ENCODE results near the gene RPS27A.
"Not testable (repeated sequence)": the region's sequence is repeated elsewhere in the genome, so short reads cannot be mapped to it uniquely, and the experiment has no call there.

The RPS27A gene

GRCh38 chr2:55225481-55226020 lies 6.9 kb upstream of the RPS27A start:
- H3K4me1 ChIP-seq (ENCODE audit: control insufficient read depth, insufficient read depth, low read length): peaks cover 4% of the 10 kb centered on the region
- no peaks in the 10 kb centered on the region for H3K36me3 ChIP-seq (ENCODE audit: control insufficient read depth, insufficient read depth, low read length)
- H3K9me3 ChIP-seq (ENCODE audit: control insufficient read depth, insufficient read depth, low read depth, low read length): no peaks in the 10 kb centered on the region
- no peak overlapping the region for H3K27ac ChIP-seq (ENCODE audit: low read depth, low read length)
- H3K4me3 ChIP-seq (ENCODE audit: low read depth, low read length): no peak overlapping the region
- no peak overlapping the region for H3K9ac ChIP-seq (ENCODE audit: low read length)
- no peaks in the 10 kb centered on the region for H3K27me3 ChIP-seq (ENCODE audit: control insufficient read depth, insufficient read depth, low read length)

DNA sequence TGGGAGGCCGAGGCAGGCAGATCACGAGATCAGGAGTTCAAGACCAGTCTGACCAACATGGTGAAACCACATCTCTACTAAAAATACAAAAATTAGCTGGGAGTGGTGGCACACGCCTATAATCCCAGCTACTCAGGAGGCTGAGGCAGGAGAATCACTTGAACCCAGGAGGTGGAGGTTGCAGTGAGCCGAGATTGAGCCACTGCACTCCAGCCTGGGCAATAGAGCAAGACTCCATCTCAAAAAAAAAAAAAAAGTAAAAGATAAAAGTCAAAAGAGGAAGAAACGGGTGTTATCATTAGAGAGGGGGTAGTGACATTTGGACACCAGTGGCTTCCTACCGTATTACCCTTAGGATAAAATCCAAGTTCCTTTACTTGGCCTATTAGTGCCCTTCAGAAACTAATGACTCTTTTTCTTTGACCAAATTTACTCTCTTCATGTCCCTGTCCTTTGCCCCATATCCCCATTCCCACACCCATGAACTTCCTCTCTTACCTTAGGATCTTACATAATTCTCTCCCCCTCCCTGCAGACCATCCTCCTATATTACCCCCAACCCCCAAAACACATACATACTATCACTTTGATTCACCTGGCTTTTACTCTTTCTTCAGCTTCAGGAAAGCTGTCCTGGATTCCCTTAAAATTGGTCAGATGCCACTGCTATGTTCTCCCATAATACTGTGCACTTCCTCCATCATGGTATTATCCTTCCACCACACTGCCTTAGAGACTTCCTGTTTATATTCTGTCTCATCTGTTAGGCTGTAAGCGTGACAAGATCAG lies 4.9 kb upstream of the RPS27A start:
- not testable (repeated sequence) for H3K36me3 ChIP-seq (ENCODE audit: control insufficient read depth, insufficient read depth, low read length); H3K27me3 ChIP-seq (ENCODE audit: control insufficient read depth, insufficient read depth, low read length); H3K9ac ChIP-seq (ENCODE audit: low read length); H3K4me3 ChIP-seq (ENCODE audit: low read depth, low read length); H3K9me3 ChIP-seq (ENCODE audit: control insufficient read depth, insufficient read depth, low read depth, low read length); H3K4me1 ChIP-seq (ENCODE audit: control insufficient read depth, insufficient read depth, low read length); H3K27ac ChIP-seq (ENCODE audit: low read depth, low read length)

DNA sequence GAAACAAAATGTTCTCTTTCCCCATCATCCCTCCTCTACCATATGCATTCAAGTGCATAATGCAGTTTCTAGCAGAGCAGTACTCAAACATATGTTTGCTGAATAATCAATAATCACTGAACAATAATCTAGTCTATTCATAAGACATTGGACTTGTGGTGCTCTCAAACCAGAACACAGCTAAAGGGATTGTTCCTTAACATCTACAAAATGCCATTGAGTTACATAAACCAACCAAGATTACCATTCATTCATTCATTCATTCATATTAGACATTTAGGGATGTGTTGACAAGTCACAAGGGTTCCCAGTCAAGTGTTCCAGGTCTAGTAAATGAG lies 4.3 kb upstream of the RPS27A start:
- Histone ChIP-seq H3K36me3 (ENCODE audit: control insufficient read depth, insufficient read depth, low read length) (peaks cover 7% of the 10 kb centered on the region), H3K27me3 (ENCODE audit: control insufficient read depth, insufficient read depth, low read length) (no peaks in the 10 kb centered on the region), H3K27ac (ENCODE audit: low read depth, low read length) (no peak overlapping the region), H3K4me1 (ENCODE audit: control insufficient read depth, insufficient read depth, low read length) (peaks cover 6% of the 10 kb centered on the region), H3K9ac (ENCODE audit: low read length) (no peak overlapping the region), H3K9me3 (ENCODE audit: control insufficient read depth, insufficient read depth, low read depth, low read length) (no peaks in the 10 kb centered on the region), H3K4me3 (ENCODE audit: low read depth, low read length) (no peak overlapping the region)

- Histone ChIP-seq H3K27ac (ENCODE audit: low read depth, low read length) (no peak overlapping the region), H3K9ac (ENCODE audit: low read length) (no peak overlapping the region), H3K4me1 (ENCODE audit: control insufficient read depth, insufficient read depth, low read length) (peaks cover 8% of the 10 kb centered on the region), H3K9me3 (ENCODE audit: control insufficient read depth, insufficient read depth, low read depth, low read length) (no peaks in the 10 kb centered on the region), H3K27me3 (ENCODE audit: control insufficient read depth, insufficient read depth, low read length) (no peaks in the 10 kb centered on the region), H3K36me3 (ENCODE audit: control insufficient read depth, insufficient read depth, low read length) (peaks cover 17% of the 10 kb centered on the region), H3K4me3 (ENCODE audit: low read depth, low read length) (no peak overlapping the region)
These were observed 3.3 kb upstream of the RPS27A start for GRCh38 chr2:55229221-55229620.

DNA sequence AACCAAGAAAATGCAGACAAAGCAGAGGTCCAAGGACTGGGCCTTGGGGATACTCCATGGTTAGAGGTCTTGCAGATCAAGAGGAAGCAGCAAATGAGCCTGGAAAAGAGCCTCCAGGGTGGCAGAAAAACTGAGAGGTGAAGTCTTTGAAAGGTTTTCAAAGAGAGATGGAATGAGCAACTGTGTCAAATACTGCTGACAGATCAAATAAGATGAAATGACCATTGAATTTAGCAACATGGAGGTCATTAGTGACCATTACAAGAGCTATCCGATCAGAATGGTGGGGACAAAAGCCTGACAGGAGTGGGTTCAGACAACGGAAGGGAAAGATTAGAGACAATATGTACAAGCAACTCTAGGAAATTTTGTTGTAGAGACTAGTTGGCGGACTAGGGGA lies 1.9 kb upstream of the RPS27A start:
- Histone ChIP-seq H3K36me3 (ENCODE audit: control insufficient read depth, insufficient read depth, low read length) (peaks cover 30% of the 10 kb centered on the region), H3K4me3 (ENCODE audit: low read depth, low read length) (no peak overlapping the region)

GRCh38 chr2:55231546-55232083 lies 873 bp upstream of the RPS27A start:
- H3K27ac ChIP-seq (ENCODE audit: low read depth, low read length): peak overlapping the region; percentile 99
- H3K4me1 ChIP-seq (ENCODE audit: control insufficient read depth, insufficient read depth, low read length): peaks cover 8% of the 10 kb centered on the region

More for the DNA sequence above, 1.9 kb upstream of the RPS27A start:
- H3K9ac ChIP-seq (ENCODE audit: low read length): no peak overlapping the region
- no peak overlapping the region for H3K27ac ChIP-seq (ENCODE audit: low read depth, low read length)
- H3K9me3 ChIP-seq (ENCODE audit: control insufficient read depth, insufficient read depth, low read depth, low read length): no peaks in the 10 kb centered on the region
- H3K27me3 ChIP-seq (ENCODE audit: control insufficient read depth, insufficient read depth, low read length): no peaks in the 10 kb centered on the region
- peaks cover 8% of the 10 kb centered on the region for H3K4me1 ChIP-seq (ENCODE audit: control insufficient read depth, insufficient read depth, low read length)

GRCh38 chr2:55232863-55233657 lies 572 bp downstream of the RPS27A start:
- peak overlapping the region; percentile 98 for H3K9ac ChIP-seq (ENCODE audit: low read length)
- no peaks in the 10 kb centered on the region for H3K27me3 ChIP-seq (ENCODE audit: control insufficient read depth, insufficient read depth, low read length)
- H3K4me3 ChIP-seq (ENCODE audit: low read depth, low read length): peak overlapping the region; percentile 84
- peaks cover 47% of the 10 kb centered on the region for H3K36me3 ChIP-seq (ENCODE audit: control insufficient read depth, insufficient read depth, low read length)
- H3K9me3 ChIP-seq (ENCODE audit: control insufficient read depth, insufficient read depth, low read depth, low read length): no peaks in the 10 kb centered on the region
- H3K4me1 ChIP-seq (ENCODE audit: control insufficient read depth, insufficient read depth, low read length): peaks cover 8% of the 10 kb centered on the region
- H3K27ac ChIP-seq (ENCODE audit: low read depth, low read length): peak overlapping the region; percentile 99

More at GRCh38 chr2:55231546-55232083, 873 bp upstream of the RPS27A start:
- H3K9me3 ChIP-seq (ENCODE audit: control insufficient read depth, insufficient read depth, low read depth, low read length): no peaks in the 10 kb centered on the region
- peak overlapping the region; percentile 98 for H3K9ac ChIP-seq (ENCODE audit: low read length)
- peaks cover 41% of the 10 kb centered on the region for H3K36me3 ChIP-seq (ENCODE audit: control insufficient read depth, insufficient read depth, low read length)
- no peaks in the 10 kb centered on the region for H3K27me3 ChIP-seq (ENCODE audit: control insufficient read depth, insufficient read depth, low read length)
- peak overlapping the region; percentile 84 for H3K4me3 ChIP-seq (ENCODE audit: low read depth, low read length)

DNA sequence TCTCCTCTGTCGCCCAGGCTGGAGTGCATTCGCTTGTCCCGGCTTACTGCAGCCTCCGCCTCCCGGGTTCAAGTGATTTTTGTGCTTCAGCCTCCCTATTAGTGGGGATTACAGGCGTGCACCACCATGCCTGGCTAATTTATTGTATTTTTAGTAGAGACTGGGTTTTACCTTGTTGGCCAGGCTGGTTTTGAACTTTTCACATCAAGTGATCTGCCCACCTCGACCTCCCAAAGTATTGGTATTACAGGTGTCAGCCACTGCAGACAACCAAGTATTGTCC lies 1.1 kb downstream of the RPS27A start:
- Histone ChIP-seq H3K9me3 (ENCODE audit: control insufficient read depth, insufficient read depth, low read depth, low read length) (no peaks in the 10 kb centered on the region), H3K9ac (ENCODE audit: low read length) (peak overlapping the region; percentile 98), H3K4me3 (ENCODE audit: low read depth, low read length) (peak overlapping the region; percentile 84), H3K27me3 (ENCODE audit: control insufficient read depth, insufficient read depth, low read length) (no peaks in the 10 kb centered on the region), H3K4me1 (ENCODE audit: control insufficient read depth, insufficient read depth, low read length) (peaks cover 8% of the 10 kb centered on the region), H3K36me3 (ENCODE audit: control insufficient read depth, insufficient read depth, low read length) (peaks cover 48% of the 10 kb centered on the region), H3K27ac (ENCODE audit: low read depth, low read length) (peak overlapping the region; percentile 99)

DNA sequence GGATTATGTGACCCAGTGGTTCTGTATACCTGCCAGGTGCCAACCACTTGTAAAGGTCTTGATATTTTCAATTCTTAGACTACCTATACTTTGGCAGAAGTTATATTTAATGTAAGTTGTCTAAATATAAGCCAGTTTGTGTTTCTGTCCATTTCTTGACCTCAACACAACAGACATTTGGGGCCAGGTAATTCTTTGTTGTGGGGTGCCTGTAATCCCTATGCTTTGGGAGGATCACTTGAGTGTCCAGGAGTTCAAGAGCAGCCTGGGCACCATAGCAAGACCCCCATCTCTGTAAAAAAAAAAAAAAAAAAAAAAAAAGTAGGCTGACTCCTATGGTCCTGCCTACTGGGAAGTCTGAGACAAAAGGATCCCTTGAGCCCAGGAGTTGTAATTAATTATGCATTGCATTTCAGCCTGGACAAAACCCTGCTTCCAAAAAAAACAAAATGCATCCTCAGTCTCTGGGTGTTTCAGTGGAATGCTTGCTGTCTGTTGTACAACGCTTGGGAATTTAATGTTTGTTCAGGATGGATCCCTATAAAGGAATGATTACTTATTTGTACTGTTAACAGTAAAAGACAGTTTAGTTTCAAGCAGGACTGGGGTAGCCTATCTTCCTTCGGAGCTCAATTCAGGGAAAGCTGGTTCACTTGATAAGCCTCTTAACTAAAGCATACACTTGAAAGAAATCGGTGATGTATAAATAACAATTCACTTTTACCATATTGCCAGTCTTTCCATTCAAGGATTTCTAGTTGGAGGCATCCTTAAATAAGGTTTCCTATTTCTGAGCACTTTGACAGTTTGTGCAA lies 3.4 kb downstream of the RPS27A start:
- Histone ChIP-seq H3K9me3 (ENCODE audit: control insufficient read depth, insufficient read depth, low read depth, low read length) (no peaks in the 10 kb centered on the region), H3K27me3 (ENCODE audit: control insufficient read depth, insufficient read depth, low read length) (no peaks in the 10 kb centered on the region), H3K36me3 (ENCODE audit: control insufficient read depth, insufficient read depth, low read length) (peaks cover 59% of the 10 kb centered on the region), H3K4me1 (ENCODE audit: control insufficient read depth, insufficient read depth, low read length) (peaks cover 8% of the 10 kb centered on the region), H3K9ac (ENCODE audit: low read length) (no peak overlapping the region), H3K4me3 (ENCODE audit: low read depth, low read length) (no peak overlapping the region), H3K27ac (ENCODE audit: low read depth, low read length) (no peak overlapping the region)

- Histone ChIP-seq H3K4me1 (ENCODE audit: control insufficient read depth, insufficient read depth, low read length) (peaks cover 5% of the 10 kb centered on the region), H3K36me3 (ENCODE audit: control insufficient read depth, insufficient read depth, low read length) (peaks cover 65% of the 10 kb centered on the region), H3K9me3 (ENCODE audit: control insufficient read depth, insufficient read depth, low read depth, low read length) (no peaks in the 10 kb centered on the region), H3K27me3 (ENCODE audit: control insufficient read depth, insufficient read depth, low read length) (no peaks in the 10 kb centered on the region), H3K27ac (ENCODE audit: low read depth, low read length) (no peak overlapping the region), H3K9ac (ENCODE audit: low read length) (no peak overlapping the region), H3K4me3 (ENCODE audit: low read depth, low read length) (no peak overlapping the region)
These were observed 4.6 kb downstream of the RPS27A start for GRCh38 chr2:55236992-55237543.
